Right hindlimb (tissue), 1 donor: ENCODE measurements around the gene LRRC46.

Experiments used
- DNase-seq: peaks from one replicate; pipeline ENCODE4 v3.0.0-alpha.2; 2018

Gene LRRC46

GRCh38 chr17:47879028-47879585 is 47.6 kb downstream of the LRRC46 start:
- no peak for DNase-seq

- no peak for DNase-seq
Observed at GRCh38 chr17:47879776-47880454, 48.4 kb downstream of the LRRC46 start.

- no peak for DNase-seq
Observed at GRCh38 chr17:47882247-47882646, 50.8 kb downstream of the LRRC46 start.

- no peak for DNase-seq
Observed at GRCh38 chr17:47882695-47883588, 51.5 kb downstream of the LRRC46 start.

- no peak for DNase-seq
Observed at GRCh38 chr17:47883589-47884426, 52.3 kb downstream of the LRRC46 start.

GRCh38 chr17:47884427-47884740 is 52.9 kb downstream of the LRRC46 start:
- no peak for DNase-seq

- DNase-seq: no peak
Observed at GRCh38 chr17:47884905-47885730, 53.6 kb downstream of the LRRC46 start.
